Fibroblast of skin of back (primary cell): ENCODE measurements around the gene DEAF1.
"Not testable (repeated sequence)": the region's sequence is repeated elsewhere in the genome, so short reads cannot be mapped to it uniquely, and the experiment has no call there.

Experiments used
- DNase-seq: peaks from one replicate; pipeline ENCODE4 v3.0.0-alpha.2; 2013

DEAF1 gene

GRCh38 chr11:699116-699508, 4.1 kb upstream of the DEAF1 start:
- DNase-seq: no peak

DNA sequence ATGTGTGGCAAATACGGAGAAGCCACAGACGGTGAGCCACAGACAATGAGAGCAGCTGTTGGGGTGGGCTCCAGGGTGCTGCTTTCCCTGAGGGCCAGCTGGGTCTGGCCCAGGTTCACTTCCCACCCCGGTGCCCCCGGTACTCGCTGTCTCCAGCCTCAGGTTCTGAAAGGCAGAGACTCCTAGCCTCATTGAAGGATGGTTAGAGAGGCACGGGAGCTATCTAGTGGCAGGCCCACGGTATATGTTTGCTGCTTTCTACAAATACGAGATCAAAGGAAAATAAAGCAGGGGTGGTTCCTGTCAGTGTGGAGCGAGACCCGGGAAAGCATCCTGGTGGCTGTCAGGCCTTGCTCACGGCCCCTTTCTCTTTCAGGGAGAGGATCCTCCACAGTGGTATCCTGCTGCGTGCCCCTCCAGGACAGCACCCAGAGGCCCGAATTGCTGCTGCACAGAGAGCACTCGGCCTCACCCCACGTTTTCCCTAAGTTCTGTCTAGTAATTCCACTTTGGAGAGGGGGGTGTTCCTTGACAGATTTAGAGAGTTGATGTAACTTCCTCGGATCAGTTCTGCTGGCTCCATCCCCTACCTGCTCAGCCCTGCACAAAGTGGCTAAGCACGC, 3.6 kb upstream of the DEAF1 start:
- no peak for DNase-seq

DNA sequence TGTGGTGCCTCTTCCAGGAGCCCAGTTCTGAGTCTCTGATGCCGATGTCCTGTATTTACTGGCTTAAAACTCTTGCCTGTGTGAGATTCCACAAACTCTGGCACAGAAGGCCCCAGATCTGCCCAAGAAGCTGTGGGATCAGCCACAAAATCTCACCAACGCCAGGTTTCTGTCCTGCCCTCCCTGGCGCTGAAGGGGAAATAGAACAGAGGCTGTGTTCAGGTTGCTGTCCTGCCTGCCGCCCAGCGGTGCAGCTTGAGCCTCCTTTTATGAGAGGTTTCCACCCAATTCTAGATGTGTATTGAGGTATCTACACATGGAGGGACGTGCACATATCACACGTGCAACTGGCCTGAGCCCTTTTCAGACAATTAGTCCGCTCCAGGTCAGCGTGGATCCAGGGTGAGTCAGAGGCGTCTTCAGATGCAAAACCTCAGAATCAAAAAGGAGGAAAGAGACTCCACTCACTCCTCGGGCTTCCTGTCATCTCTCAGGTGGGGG, 2.8 kb upstream of the DEAF1 start:
- DNase-seq: peak; percentile 15

- DNase-seq: peak; percentile 84
Observed at GRCh38 chr11:696955-697491, 2.0 kb upstream of the DEAF1 start.

DNA sequence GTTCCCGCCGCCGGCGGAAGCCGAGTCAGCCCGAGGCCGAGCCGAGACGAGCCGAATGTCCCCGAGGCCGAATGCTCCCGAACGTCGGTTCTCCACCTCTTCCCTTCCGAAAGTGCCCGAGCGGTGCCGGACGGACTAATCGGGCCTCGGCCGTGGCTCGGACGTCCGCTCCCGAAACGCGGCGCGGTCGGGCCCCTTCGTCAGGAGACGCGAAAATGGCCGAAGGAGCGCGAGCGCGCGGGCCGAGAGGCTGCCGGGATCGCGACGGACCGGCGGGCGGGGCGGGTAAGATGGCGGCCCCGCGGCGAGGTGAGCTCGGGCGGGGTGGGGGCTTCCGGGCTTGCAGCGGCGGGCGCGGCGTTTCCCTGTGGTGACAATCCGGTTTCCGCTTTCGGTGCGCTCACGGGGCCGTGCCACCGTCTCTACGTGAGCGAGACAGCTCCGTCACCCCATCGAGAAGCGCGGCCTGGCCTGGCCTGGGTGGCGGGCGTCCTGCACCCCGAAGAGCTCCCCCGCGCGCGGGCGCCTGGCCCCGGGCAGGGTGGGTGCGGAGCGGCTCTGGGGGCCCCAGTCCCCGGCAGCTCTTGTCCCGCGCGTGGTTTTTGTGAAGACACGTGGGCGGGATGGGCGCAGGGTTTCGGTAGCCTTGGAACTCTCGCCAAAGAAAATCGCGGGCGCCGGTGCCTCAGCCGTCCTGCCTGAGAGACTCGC, 671 bp upstream of the DEAF1 start, which contains the start of gene TMEM80:
Gene TMEM80 (plus strand): TSS at position 279 of the 711 bp plus-strand sequence. CDS start 12 bp downstream, at position 291.
- peak; percentile 97 for DNase-seq

GRCh38 chr11:695288-695537, 191 bp upstream of the DEAF1 start:
- DNase-seq: no peak

- no peak for DNase-seq
Observed at GRCh38 chr11:693887-694562, 997 bp downstream of the DEAF1 start.

- peak; percentile 43 for DNase-seq
Observed at GRCh38 chr11:693415-693831, 1.6 kb downstream of the DEAF1 start.

- DNase-seq: peak; percentile 11
Observed at GRCh38 chr11:692824-693414, 2.1 kb downstream of the DEAF1 start.

GRCh38 chr11:691710-692590, 3.1 kb downstream of the DEAF1 start:
- DNase-seq: no peak

DNA sequence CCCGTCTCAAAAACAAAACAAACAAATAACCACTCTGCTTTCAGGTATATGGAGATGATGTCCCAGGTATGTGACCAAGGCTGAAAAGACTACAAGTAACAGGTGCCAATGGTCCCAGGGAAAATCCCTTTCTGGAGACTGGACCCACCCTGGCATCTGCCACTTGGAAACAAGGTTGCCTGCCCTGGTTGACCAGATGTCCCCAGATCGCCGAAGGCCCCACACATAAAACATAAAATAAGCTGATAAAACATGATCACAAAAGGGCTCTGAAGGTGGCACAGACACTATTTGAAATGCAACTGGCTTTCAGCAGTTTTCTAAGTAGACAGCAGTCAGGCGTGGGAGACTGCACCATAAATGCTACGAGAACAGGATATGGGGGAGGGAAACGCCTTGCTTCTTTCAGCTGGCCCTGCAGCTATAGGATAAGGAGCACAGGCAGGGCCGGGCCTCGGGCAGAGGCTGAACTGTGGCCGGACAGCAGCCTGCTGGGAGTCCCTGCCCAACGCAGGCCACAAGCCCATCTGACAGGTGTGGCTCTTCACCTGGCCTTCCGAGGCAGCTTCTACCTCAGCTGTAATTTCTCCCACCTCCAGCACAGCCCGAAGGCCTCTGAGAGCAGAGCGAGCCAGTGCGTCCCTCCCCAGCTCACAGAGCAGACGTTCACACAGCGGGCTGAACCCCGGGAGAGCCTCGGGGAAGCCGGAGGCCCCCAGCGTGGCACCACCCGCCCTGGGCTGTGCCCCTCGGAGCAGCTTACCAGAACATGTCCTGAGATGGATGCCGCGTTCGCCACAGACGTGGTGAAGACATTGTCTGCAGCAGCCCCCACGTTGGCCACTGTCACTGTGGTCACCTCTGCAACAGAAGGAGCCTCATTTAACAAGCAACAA, 4.0 kb downstream of the DEAF1 start:
- no peak for DNase-seq

DNA sequence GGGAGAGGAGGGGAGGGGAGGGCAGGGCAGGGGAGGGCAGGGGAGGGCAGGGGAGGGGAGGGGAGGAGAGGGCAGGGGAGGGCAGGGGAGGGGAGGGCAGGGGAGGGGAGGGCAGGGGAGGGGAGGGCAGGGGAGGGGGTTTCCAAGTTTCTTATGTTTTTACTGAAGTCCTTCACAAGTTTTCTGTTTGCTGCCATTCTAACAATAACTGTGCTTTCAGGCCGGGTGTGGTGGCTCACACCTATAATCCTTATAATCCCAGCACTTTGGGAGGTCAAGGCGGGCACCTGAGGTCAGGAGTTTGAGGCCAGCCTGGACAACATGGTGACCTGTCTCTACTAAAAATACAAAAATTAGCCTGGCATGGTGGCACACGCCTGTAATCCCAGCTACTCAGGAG, 4.8 kb downstream of the DEAF1 start:
- DNase-seq: not testable (repeated sequence)

DNA sequence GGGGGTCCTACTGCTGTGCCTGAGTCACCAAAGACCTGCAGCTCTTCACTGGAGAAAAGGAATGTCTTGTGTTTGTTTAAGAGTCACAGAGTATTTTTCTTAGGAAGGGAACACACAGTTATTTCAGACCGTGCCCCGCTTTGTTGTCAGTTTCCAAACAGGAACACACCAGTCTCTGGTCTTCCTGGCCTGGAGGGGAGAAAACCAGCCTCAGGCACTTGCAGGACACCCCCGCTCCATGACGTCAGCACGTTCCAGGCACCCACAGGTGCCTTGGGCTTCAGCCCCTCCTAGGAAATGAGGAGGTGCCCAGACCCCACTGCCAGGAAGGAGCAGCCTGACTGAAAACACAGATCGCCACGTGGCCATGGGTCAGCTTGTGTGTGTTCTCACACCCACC, 5.4 kb downstream of the DEAF1 start:
- DNase-seq: peak; percentile 71

GRCh38 chr11:688681-689080, 6.3 kb downstream of the DEAF1 start:
- no peak for DNase-seq

- DNase-seq: no peak
Observed at GRCh38 chr11:687751-688150, 7.3 kb downstream of the DEAF1 start.

GRCh38 chr11:686451-687243, 8.4 kb downstream of the DEAF1 start:
- no peak for DNase-seq

DNA sequence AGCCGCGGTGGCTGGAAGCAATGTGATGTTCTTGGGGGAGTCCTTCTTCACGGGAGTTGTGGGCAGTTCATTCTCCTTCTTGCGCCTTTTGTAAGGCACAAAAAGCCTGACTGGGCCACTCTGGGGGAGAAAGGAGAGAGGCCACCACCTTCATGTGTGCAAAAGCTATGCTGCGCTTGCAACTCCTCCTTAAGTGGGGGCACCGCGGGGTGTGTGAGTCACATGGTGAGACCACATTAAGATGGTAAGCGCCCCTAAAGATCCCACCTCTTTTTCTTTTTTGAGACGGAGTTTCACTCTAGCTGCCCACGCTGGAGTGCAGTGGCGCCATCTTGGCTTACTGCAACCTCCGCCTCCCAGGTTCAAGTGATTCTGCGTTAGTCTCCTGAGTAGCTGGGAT, 14.1 kb downstream of the DEAF1 start:
- no peak for DNase-seq

DNA sequence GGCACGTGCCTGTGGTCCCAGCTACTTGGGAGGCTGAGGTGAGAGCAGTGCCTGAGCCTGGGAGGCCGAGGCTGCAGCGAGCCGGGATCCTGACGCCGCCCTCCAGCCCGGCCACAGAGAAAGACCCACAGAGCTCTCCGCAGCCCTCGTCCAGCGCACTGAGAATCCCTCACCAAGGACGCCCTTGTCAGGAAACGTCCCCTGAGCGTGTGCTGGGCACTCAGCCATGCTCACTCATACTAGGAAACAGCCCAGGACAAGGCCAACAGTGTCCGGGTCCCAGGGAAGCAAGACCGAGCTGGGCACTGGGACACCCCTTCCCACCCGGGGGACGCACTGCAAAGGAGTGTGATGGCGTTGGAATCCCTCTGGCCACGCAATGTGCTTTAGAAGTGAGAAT, 14.5 kb downstream of the DEAF1 start:
- no peak for DNase-seq

DNA sequence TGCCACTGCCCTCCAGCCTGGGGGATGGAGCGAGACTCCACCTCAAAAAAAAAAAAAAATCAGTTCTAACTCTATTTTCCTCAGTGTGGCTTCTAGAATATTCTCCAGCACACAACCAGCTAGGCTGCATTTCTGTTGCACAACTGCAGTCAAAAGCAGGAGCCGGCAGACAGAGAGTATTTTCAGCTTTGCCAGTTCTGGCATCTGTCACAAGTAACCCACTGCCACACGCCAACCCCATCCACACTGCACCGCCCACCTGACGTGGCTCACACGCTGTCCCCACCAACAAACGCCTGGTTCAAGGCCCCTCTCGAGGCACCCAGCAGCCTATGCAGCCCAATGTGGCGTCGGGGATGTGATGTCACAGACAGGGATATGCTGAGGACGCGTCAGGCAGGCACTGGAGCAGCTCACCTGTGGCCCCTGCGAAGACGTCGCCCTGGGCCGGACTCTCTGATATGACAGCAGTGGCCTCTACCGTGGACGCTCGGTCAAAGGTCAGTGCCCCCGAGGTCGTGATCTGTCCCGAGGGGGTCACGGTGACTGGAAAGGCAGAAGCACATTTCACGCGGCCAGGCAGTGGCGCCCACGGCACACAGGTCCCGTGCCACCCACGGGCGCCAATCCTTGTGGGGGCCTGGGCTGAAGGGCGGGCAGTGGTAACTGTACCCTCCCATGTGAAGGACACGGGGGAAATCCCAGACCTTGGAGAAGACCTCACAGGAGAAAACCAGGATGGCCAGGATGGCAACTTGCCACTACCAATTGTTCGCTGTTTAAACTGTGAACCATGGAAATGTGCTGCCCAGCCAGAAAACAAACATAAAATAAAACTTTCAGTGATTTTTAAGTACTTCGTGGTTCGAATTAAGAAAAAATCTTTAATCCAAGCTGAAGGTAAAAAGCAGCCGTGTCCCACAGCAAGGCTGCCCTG, 15.5 kb downstream of the DEAF1 start:
- DNase-seq: no peak
